ENCODE measurements around the gene RAB11FIP3.

RAB11FIP3 gene

GRCh38 chr16:519425-519824, 94.0 kb downstream of the RAB11FIP3 start:
- Histone ChIP-seq H3K27ac (no peak overlapping the region), H3K4me3 (no peak overlapping the region)
- no peak for TF ChIP-seq CTCF (IDR thresholded peaks at IDR 0.05)
- DNase-seq (ENCODE audit: low spot score) = no peak

GRCh38 chr16:519841-520687, 94.6 kb downstream of the RAB11FIP3 start:
- no peak overlapping the region for H3K4me3 ChIP-seq
- no peak for TF ChIP-seq CTCF (IDR thresholded peaks at IDR 0.05)
- no peak for DNase-seq (ENCODE audit: low spot score)
- no peak overlapping the region for H3K27ac ChIP-seq

- H3K4me3 ChIP-seq = no peak overlapping the region
- TF ChIP-seq CTCF (IDR thresholded peaks at IDR 0.05) = no peak
- H3K27ac ChIP-seq = no peak overlapping the region
- no peak for DNase-seq (ENCODE audit: low spot score)
Observed at GRCh38 chr16:520847-521246, 95.4 kb downstream of the RAB11FIP3 start.

- no peak for DNase-seq (ENCODE audit: low spot score)
- no peak overlapping the region for H3K27ac ChIP-seq
Observed at GRCh38 chr16:521381-522210, 96.1 kb downstream of the RAB11FIP3 start.

GRCh38 chr16:522320-523096, 97.1 kb downstream of the RAB11FIP3 start:
- no peak for TF ChIP-seq CTCF (IDR thresholded peaks at IDR 0.05)
- no peak overlapping the region for H3K27ac ChIP-seq
- H3K4me3 ChIP-seq = no peak overlapping the region
- DNase-seq (ENCODE audit: low spot score) = no peak

More at GRCh38 chr16:521381-522210, 96.1 kb downstream of the RAB11FIP3 start:
- no peak for TF ChIP-seq CTCF (IDR thresholded peaks at IDR 0.05)
- no peak overlapping the region for H3K4me3 ChIP-seq

GRCh38 chr16:523097-523741, 97.8 kb downstream of the RAB11FIP3 start:
- no peak for TF ChIP-seq CTCF (IDR thresholded peaks at IDR 0.05)
- Histone ChIP-seq H3K4me3 (no peak overlapping the region), H3K27ac (no peak overlapping the region)
- DNase-seq (ENCODE audit: low spot score) = no peak

Measured in coronary artery (tissue), 2 donors.